HG03558 (cell line): Measurements from ENCODE around the gene EPS8L2.

Experiments used
- ATAC-seq: cut with Tn5 transposase; IDR thresholded peaks from one replicate; pipeline ENCODE4 v1.9.1; 2021; ENCODE audit warnings: moderate number of reproducible peaks; ENCODE audit not compliant: unreplicated experiment; ENCODE audit errors: extremely low read depth

Gene EPS8L2

DNA sequence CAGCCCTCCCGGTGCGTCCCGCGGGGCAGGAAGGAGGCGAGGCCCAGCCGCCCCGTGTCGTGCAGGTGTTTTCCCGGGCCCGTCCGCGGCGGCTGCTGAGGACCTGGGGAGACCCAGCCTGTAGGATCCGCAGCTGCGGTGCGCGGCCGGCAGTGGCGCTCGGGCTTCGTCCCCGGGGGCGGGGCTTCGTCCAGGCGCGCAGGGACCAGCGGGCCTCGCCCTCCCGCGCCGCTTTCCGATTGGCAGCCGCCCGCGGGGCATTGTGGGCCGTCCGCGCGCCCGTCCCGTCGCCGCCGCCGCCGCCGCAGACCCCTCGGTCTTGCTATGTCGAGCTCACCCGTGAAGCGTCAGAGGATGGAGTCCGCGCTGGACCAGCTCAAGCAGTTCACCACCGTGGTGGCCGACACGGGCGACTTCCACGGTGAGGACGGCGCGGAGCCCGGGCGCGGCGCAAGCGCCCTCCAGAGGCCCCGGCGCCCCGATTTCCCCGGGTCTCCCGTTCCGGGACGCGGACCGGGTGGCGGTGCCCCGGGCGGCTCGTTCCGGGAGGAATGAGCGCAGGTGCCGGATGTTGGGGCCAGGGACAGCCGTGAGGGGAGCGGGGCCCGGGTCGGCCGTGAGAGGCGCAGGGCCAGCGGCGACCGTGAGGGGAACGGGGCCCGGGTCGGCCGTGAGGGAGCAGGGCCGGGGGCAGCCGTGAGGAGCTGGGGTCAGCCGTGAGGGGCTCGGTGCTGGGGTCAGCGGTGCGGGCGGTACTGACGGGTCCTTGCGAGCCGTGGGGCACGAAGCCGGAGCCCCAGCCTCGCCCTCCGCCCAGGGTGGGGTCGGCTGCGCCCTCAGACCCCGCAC is 41.4 kb downstream of the EPS8L2 start, which contains the start of gene TALDO1:
TALDO1 (plus strand) TSS at position 307 of the 849 bp plus-strand sequence; CDS start at position 325, 18 bp downstream.
- peak; percentile 71 for ATAC-seq

DNA sequence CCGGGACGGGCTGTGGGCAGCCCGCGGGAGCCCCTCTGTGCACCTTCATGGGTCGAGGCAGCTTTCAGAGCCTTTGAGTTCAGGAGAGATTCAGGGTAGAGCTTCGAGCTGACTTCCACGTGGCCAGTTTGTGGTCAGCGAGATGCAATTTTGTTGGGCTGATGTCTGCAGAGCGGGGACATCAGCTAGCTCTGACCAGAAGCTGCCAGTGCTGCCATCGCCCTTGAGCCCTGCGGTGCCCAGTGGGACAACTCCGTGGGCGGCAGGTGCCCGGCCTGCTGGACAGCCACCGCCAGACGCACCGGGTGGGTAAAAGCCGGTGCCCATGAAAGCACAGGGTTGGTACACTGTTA is 42.0 kb downstream of the EPS8L2 start:
- ATAC-seq = no peak

DNA sequence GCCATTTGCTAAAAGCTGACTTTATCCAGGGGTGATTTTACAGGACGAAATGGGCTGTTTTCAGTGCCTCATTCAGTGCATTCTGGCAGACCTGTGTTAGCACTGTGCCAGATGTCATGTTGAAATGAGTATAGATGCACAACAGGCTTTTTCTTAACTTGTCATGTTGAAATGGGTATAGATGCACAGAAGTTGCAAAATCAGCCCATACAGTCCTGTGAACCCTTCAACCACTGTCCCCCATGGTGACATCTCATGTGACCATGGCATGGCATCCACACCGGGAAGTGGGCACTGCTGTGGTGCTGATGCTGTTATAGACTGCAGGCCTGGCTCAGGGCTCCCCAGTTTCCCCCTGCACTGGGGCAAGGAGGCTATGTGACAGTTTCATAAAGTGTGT is 43.7 kb downstream of the EPS8L2 start:
- no peak for ATAC-seq

DNA sequence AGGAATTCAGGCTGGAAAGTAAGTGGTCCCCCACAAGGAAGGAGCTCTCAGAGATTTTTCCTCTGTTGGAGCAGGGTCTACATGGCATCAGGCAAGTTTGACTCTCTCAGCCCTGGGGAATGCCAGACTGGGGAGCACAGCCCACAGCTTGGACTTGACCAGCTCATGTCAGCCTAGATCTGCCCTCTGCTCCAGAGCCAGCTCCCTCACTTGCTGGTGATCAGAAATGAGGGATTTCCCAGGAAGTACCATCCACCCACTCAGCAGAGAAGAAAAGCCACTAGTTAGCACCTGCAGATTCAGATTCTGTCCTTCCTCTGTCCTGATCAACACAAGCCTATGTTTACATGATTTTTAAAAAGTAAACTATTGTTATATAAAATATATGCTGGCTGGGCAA is 54.2 kb downstream of the EPS8L2 start:
- no peak for ATAC-seq

DNA sequence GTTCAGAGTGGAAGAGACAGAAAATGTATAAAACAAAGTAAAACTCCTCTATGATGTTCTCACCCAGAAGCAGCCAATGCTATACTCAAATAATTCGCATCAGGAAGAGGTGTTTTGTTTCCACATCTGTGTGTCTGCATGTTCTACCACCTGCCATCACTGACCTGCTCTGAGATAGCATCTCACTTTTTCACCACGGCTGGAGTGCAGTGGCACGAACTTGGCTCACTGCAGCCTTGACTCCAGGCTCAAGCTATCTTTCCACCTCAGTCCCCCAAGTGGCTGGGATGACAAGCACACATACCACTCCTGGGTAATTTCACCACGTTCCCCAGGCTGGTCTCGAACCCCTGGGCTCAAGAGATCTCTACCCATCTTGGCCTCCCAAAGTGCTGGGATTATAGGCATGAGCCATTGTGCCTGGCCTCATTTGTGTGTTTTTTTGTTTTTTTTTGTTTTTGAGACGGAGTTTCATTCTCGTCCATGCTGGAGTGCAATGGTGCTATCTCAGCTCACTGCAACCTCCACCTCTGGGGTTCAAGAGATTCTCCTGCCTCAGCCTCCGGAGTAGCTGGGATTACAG is 55.6 kb downstream of the EPS8L2 start:
- no peak for ATAC-seq

DNA sequence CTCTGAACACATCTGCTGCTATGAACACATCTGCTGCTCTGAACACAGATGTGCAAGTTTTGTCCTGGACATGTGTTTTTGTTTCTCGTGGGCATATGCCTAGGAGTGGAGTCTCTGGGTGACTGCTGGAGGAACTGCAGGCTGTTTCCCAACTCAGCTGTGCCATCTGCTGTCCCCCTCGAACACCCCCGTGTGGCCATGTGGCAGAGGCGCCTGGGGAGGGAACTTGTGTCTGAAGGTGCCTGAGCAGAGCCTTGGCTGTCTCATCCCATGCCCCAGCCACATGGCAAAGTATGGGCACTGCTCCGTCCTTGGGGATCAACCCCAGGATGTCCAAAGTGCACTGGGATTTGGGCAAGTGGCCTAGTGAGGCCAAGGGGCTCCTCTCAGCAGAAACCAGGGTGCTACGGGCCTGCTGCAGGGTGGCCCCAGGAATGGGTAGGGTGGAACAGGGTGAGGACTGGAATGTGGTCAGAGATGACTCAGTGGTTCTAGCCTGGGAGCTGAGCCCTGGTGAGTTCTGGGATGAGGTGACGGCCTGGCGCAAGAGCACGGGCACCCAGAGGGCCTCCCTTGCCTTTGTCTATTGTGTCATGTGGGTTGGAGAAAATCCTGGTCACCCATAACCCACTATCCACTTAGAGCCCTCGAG is 56.5 kb downstream of the EPS8L2 start:
- ATAC-seq = no peak

DNA sequence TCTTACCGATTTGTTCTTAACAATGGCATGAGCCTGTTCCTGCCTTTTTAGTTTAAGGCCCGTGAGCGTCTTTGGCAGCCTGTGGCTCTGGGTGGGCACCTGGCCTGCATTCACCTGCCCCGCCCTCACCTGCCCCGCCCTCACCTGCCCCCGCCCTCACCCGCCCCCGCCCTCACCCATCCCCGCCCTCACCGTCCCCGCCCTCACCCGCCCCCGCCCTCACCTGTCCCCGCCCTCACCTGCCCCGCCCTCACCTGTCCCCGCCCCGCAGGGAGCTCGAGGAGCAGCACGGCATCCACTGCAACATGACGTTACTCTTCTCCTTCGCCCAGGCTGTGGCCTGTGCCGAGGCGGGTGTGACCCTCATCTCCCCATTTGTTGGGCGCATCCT is 57.0 kb downstream of the EPS8L2 start:
- no peak for ATAC-seq

DNA sequence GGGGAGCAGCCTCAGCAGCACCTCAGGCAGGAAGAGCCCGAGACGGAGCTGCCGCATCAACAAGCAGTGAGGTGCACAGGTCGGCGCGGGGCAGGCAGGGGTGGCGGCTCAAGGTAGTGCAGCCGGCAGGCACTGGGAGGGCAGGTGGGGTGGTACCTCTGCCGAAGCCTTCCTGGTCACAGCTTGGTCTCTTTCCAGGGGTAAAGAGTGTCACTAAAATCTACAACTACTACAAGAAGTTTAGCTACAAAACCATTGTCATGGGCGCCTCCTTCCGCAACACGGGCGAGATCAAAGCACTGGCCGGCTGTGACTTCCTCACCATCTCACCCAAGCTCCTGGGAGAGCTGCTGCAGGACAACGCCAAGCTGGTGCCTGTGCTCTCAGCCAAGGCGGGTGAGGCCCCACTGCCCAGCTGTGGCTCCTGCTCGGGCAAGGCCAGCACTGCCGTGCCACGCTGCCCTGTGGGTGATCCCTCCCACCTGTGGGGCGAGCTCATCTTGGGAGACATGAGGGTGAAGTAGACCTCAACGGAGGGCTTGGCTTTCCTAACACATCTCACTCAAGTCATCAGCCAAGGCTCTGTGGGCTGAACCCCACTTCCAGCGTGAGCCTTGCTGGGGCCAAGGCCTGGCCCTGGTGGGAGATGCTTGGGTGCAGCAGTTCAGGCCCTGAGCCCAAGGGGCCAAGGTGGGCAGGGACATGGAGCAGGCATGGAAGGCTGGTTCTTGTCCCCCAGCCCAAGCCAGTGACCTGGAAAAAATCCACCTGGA is 57.7 kb downstream of the EPS8L2 start:
- ATAC-seq = no peak

DNA sequence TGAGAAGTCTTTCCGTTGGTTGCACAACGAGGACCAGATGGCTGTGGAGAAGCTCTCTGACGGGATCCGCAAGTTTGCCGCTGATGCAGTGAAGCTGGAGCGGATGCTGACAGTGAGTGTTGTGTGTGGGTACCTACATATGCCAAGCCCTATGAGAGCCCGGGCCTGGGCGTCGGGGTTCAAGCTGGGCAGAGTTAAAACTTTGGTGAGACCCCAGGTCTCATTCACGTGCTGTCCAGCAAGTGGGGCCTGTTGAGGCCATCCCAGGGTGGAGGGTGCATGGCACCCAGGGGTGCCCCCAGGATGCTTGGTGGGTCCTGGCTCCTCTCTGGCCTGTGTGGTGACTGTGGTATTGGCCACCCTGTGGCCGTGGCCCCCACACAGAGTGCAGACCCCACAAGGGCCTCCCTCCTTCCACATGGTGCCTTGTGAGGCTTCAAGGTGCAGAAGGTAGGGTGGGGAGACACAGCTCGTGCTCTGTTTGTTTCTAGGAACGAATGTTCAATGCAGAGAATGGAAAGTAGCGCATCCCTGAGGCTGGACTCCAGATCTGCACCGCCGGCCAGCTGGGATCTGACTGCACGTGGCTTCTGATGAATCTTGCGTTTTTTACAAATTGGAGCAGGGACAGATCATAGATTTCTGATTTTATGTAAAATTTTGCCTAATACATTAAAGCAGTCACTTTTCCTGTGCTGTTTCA is 58.4 kb downstream of the EPS8L2 start:
- no peak for ATAC-seq

DNA sequence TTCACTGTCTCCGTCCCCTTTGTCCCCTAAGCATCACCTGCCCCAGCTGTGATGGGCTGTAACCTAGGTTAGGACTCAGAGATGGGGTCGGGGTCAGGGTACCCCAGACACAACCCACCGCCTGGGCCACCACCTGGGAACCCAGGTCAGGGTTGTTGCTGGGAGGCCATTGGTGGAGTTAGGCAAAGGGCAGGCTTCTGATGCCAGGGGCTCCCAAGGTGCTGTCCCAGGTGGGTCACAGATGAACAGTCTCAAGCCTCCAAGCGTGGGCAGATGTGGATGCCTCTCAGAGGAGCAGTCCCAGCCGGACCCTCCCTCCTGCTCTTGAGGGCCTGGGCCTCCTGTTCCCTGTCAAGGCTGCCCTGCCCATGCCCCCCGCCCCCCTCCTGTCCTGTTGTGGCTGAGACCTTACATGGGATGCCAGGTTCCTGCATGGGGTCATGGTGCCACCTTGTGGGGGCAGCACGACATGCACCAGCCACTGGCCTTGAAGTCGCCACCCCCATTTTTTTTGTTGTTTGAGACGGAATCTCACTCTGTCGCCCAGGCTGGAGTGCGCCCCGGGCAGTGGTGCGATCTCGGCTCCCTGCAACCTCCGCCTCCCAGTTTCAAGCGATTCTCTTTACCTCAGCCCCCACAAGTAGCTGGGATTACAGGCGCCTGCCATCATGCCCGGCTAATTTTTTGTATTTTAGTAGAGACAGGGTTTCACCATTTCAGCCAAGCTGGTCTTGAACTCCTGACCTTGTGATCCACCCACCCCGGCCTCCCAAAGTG is 59.2 kb downstream of the EPS8L2 start:
- ATAC-seq = no peak

DNA sequence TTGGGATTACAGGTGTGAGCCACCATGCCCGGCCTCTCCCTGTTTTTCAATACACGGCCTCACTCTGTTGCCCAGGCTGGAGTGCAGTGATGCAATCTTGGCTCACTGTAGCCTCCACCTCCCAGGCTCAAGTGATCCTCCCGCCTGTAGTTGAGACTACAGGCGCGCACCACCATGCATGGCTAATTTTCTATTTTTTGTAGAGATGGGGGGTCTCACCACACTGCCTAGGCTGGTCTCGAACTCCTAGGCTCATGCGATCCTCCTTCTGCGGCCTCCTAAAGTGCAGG is 59.7 kb downstream of the EPS8L2 start:
- ATAC-seq = no peak

DNA sequence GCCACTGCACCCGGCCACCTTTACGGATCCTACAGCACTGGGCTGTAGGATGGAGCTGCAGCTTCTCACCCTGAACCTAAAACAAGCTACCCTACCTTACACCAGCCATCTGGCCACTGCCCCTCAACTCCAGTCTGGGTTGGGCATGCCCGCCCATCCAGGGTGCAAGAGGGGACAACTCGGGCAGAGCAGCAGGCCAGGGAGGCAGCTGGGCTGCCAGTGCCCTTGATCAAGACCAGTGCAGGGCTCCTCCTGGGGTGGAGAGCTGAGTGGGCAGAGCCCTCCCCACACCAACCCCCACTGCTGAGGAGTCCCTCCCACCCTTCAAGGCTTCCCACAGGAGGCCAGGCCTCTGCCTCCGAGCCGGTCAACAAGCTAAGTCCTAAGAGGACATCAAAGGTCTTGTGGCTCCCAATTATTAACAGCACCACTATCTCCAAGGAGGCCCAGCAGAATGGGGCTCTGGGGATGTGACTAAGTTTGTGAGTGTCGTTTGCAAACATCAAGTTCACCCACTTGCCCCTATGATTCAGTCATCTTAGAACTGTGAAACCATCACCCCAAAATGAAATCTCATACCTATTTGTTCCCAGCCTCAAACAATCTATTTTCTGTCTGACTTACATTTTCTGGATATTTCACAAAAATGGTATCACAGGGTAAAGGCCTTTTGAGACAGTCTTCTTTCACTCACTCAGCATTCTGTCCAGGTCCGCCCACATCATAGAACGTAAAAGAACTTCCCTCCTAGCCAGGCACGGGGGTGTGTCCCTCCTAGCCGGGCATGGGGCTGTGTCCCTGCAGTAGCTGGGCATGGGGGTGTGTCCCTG is 60.3 kb downstream of the EPS8L2 start:
- ATAC-seq = no peak

DNA sequence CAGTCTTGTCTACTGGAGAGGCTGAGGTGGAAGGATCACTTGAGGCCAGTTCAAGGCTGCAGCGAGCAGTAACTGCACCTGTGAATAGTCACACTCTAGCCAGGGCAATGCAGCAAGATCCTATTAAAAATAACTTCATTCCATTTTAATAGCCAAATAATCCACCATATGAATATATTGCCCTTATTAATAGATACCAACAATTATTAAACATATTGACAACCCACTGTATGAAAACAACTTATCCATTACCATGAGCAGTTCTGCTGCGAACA is 60.8 kb downstream of the EPS8L2 start:
- no peak for ATAC-seq

DNA sequence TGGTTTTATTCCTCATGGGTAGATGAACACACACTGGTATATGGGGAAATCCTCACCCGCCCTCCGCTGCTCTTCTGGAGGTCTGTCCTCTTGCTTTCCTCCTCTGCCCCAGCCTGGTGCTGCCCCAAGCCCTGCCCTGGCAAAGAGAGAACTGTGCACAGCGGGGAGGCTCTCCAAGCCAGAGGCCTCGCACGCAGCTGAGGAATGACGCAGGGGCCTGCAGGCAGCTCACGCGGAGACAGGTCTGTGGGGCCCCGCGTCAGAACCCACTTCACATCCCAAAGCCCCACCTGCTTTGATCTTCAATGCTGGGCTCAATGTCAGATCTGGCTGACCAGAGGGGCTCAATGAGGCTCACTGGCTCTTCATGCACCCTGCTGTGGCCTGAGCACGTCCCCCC is 61.2 kb downstream of the EPS8L2 start:
- ATAC-seq = no peak

DNA sequence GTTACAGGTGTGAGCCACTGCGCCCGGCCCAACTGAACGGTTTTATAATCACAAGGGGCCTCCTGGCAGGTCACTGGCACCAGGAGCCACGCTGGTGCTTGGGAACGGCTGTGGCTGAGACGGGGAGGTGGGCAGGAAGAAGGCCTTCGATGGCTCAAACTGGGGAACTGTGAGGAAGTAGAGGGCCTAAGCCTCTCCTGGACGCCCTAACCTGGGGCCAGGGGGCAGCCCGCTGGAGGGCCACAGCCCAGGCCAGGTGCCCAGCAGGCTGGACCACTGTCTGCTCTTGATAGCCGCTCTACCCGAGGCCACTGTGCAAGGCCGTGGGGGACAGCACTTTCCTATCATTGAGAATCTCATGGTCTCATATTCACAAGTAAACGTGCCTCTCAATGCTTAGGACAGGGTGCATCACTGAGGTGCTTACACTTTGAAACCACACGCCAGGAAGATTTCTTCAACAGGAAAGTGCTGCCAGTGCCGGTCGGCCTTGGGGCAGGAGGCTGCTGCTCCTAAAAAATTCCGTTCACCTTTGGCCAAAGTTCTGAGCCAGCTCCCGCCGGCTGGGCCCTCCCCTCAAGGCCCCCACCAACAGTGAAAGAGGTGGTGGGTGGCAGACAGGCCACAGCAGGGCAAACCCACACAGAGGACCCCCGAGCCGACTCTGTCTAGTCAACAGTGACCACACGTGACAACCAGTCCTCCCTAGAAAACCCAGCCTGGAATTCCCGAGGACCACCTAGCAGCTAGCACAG is 64.0 kb downstream of the EPS8L2 start:
- no peak for ATAC-seq

DNA sequence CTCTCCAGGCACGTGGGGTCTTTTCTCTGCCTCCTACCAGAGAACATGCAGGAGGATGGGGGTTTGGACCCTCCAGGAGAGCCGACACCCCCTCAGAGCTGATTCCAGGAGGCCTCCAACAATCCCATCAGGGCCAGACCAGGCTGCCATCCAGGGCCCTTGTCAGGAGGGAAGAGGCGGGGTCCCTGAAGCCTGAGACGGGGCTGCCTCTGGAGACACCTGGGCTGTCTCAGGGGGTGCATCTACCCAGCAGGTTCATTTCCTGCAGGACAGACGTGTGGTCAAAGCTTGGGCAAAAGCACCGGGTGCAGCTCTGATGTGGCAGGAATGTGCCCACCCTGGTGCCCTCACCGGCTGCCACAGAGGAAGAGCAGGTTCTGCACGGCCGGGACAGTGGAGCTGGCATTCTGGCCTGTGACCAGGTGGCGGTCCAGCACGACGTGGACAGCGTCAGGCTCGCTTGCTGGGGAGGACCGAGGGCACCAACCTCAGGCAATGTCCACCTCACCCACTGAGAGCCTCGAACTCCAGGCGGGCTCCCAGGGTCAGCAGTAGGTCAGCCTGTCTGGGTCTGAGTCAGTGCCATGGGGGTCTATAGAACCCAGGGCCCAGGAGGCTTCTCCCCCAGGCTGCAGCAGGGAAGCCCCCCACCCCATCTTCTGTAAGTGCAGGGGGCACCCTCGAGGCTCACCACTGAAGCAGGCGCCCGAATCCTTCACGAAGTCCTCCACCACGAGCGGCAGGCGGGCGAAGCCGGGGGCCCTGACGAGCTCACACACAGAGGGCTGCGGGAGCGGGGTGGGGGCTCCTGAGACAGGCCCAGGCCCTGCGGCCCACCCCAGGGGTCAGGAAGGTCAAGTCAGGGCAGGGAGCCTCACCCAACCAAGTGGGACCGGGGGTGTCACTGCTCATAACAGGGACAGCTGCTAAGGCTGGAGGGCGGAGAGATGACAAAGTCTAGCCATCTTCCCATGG is 64.9 kb downstream of the EPS8L2 start:
- ATAC-seq = no peak

DNA sequence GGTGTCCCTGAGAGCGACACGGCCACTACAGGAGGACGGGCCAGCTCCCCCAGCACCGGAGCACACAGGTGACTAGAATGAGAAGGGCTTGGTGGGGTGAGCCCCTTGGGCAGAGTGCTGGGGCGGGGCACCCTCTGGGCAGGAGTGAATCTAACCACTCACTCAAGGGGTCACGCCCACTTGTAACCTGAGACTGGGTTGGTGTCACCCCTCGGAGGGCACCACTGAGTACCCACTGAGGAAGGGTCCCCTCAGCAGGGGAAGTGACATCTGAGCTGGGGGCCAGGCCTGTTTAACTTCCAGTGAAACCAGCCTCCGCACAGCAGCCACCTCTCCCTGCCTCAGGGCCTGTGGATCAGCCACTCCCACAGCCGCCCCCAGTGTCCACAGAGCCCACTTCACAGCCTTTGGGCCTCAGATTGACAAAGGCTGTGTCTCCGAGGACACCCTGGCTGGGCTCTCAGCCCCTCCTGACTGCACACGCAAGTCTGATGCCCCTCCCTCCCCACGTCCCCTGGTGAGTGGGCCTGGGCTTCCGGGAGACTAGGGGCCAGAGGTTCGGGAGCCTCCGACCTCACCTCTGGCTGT is 65.7 kb downstream of the EPS8L2 start:
- ATAC-seq = no peak
